RWPE2 (cell line): Measurements from ENCODE around the gene KRTAP5-5.
"Not testable (repeated sequence)": the region's sequence is repeated elsewhere in the genome, so short reads cannot be mapped to it uniquely, and the experiment has no call there.

Source experiments
- ATAC-seq: fragments of 200-7000 bp; cut with Tn5 transposase; 3 replicates; pipeline ENCODE4 v1.9.1; 2021; ENCODE audit warnings: low read depth
- DNase-seq: peaks from one replicate; pipeline ENCODE4 v3.0.0-alpha.2; 2020; ENCODE audit warnings: low spot score
- H3K27ac ChIP-seq: fragments of 450-650 bp; 2 replicates; pipeline ENCODE4 v1.5.1; 2017; ENCODE audit warnings: mild to moderate bottlenecking; ENCODE audit not compliant: poor library complexity, severe bottlenecking
- H3K27me3 ChIP-seq: fragments of 250-450 bp; sonication (Bioruptor Pico); 2 replicates; pipeline ENCODE4 v1.5.1; 2021; ENCODE audit warnings: mild to moderate bottlenecking, moderate library complexity; ENCODE audit not compliant: insufficient read depth, poor library complexity, severe bottlenecking
- H3K36me3 ChIP-seq: fragments of 250-450 bp; sonication (Bioruptor Pico); 2 replicates; pipeline ENCODE4 v1.5.1; 2020; ENCODE audit warnings: low read depth, mild to moderate bottlenecking, moderate library complexity
- H3K4me1 ChIP-seq: fragments of 250-450 bp; sonication (Bioruptor Pico); 2 replicates; pipeline ENCODE4 v1.5.1; 2021; ENCODE audit warnings: mild to moderate bottlenecking, moderate library complexity; ENCODE audit not compliant: insufficient read depth, poor library complexity, severe bottlenecking
- H3K4me3 ChIP-seq: fragments of 250-450 bp; sonication (Bioruptor Pico); 2 replicates; pipeline ENCODE4 v1.5.1; 2021; ENCODE audit warnings: mild to moderate bottlenecking, moderate library complexity; ENCODE audit not compliant: severe bottlenecking
- H3K9me3 ChIP-seq: fragments of 250-450 bp; sonication (Bioruptor Pico); 2 replicates; pipeline ENCODE4 v1.5.1; 2021; ENCODE audit warnings: mild to moderate bottlenecking, moderate library complexity; ENCODE audit not compliant: severe bottlenecking
- CTCF ChIP-seq: fragments of 450-650 bp; IDR thresholded peaks from one replicate; pipeline ENCODE4 v1.5.1; 2017; ENCODE audit warnings: mild to moderate bottlenecking, moderate library complexity; ENCODE audit not compliant: poor library complexity, severe bottlenecking

KRTAP5-5 gene

GRCh38 chr11:1643146-1643690 is 13.6 kb downstream of the KRTAP5-5 start:
- no peak for TF ChIP-seq CTCF
- ATAC-seq = no peak
- no peaks in the 10 kb centered on the region for H3K36me3 ChIP-seq

GRCh38 chr11:1644601-1645356 is 15.2 kb downstream of the KRTAP5-5 start:
- Histone ChIP-seq H3K9me3 (no peaks in the 10 kb centered on the region), H3K27ac (no peak overlapping the region), H3K4me1 (no peaks in the 10 kb centered on the region), H3K36me3 (no peaks in the 10 kb centered on the region), H3K4me3 (no peak overlapping the region), H3K27me3 (no peaks in the 10 kb centered on the region)
- no peak for ATAC-seq
- no peak for TF ChIP-seq CTCF
- no peak for DNase-seq

More at GRCh38 chr11:1643146-1643690, 13.6 kb downstream of the KRTAP5-5 start:
- H3K4me1 ChIP-seq = peaks cover 4% of the 10 kb centered on the region
- H3K27ac ChIP-seq = no peak overlapping the region
- no peaks in the 10 kb centered on the region for H3K27me3 ChIP-seq
- H3K4me3 ChIP-seq = no peak overlapping the region
- DNase-seq = no peak
- no peaks in the 10 kb centered on the region for H3K9me3 ChIP-seq

GRCh38 chr11:1645357-1645821 is 15.8 kb downstream of the KRTAP5-5 start:
- Histone ChIP-seq H3K4me3 (no peak overlapping the region), H3K27ac (no peak overlapping the region), H3K27me3 (no peaks in the 10 kb centered on the region), H3K9me3 (no peaks in the 10 kb centered on the region), H3K4me1 (peaks cover 5% of the 10 kb centered on the region), H3K36me3 (no peaks in the 10 kb centered on the region)
- no peak for TF ChIP-seq CTCF
- DNase-seq = no peak
- no peak for ATAC-seq

- DNase-seq, H3K9me3 ChIP-seq, H3K4me1 ChIP-seq, H3K27me3 ChIP-seq, H3K4me3 ChIP-seq, ATAC-seq, H3K36me3 ChIP-seq, H3K27ac ChIP-seq: not testable (repeated sequence)
Measured at GRCh38 chr11:1646540-1646939, 17.0 kb downstream of the KRTAP5-5 start.

- no peak overlapping the region for H3K27ac ChIP-seq
- H3K4me3 ChIP-seq = no peak overlapping the region
- no peaks in the 10 kb centered on the region for H3K27me3 ChIP-seq
- no peak for TF ChIP-seq CTCF
- DNase-seq = no peak
- no peaks in the 10 kb centered on the region for H3K36me3 ChIP-seq
- ATAC-seq = no peak
- H3K4me1 ChIP-seq = peaks cover 6% of the 10 kb centered on the region
- no peaks in the 10 kb centered on the region for H3K9me3 ChIP-seq
Measured at GRCh38 chr11:1647901-1648652, 18.5 kb downstream of the KRTAP5-5 start.
